Retinal pigment epithelial cell (primary cell): Measurements from ENCODE around the gene ASCC1.

Experiments used
- DNase-seq: peaks from one replicate; pipeline ENCODE4 v3.0.0-alpha.2; 2010; ENCODE audit warnings: low read depth
- H3K4me3 ChIP-seq: 2 replicates; pipeline ENCODE4 v1.5.1; 2011; ENCODE audit warnings: mild to moderate bottlenecking, low read length, control low read depth, moderate library complexity
- CTCF ChIP-seq: conservative IDR thresholded peaks from 2 replicates; pipeline ENCODE4 v1.5.1; 2011; ENCODE audit warnings: low read depth, low read length, control low read depth, inconsistent platforms

The ASCC1 gene

GRCh38 chr10:72086466-72087391, 129.3 kb downstream of the ASCC1 start:
- no peak overlapping the region for H3K4me3 ChIP-seq
- DNase-seq: no peak
- TF ChIP-seq CTCF: no peak

GRCh38 chr10:72085864-72086465, 130.1 kb downstream of the ASCC1 start:
- TF ChIP-seq CTCF: no peak
- DNase-seq: no peak
- H3K4me3 ChIP-seq: no peak overlapping the region

- TF ChIP-seq CTCF: no peak
- peak; percentile 15 for DNase-seq
- no peak overlapping the region for H3K4me3 ChIP-seq
These were observed 130.9 kb downstream of the ASCC1 start for GRCh38 chr10:72085166-72085565.

- H3K4me3 ChIP-seq: no peak overlapping the region
These were observed 132.2 kb downstream of the ASCC1 start for GRCh38 chr10:72083790-72084459.

GRCh38 chr10:72082856-72083789, 133.0 kb downstream of the ASCC1 start:
- H3K4me3 ChIP-seq: no peak overlapping the region
- no peak for TF ChIP-seq CTCF
- DNase-seq: no peak

More at GRCh38 chr10:72083790-72084459, 132.2 kb downstream of the ASCC1 start:
- no peak for TF ChIP-seq CTCF
- DNase-seq: no peak

GRCh38 chr10:72081772-72082590, 134.1 kb downstream of the ASCC1 start:
- no peak overlapping the region for H3K4me3 ChIP-seq
- TF ChIP-seq CTCF: no peak
- DNase-seq: no peak
